Left renal cortex interstitium (tissue), 4 donors: Measurements from ENCODE around the gene ZBTB25. TPM values are rescaled to one million over a fixed set of nuclear protein-coding genes. Genes with fewer than 3 reads are reported as not detected.
A peak's percentile ranks its signal among the peaks of the same experiment; 100 is the strongest.

Experiments
- DNase-seq, 4 donors: peaks; one replicate each; pipeline ENCODE4 v3.0.0-alpha.2; 2013; ENCODE audit warnings: low read depth in 4 of 4, low spot score in 2 of 4, missing footprints in 1 of 4
- polyA plus RNA-seq, 4 donors: library from polyadenylated mRNA; unstranded; fragments of 120-200 nt; gene quantifications; one replicate each; pipeline ENCODE4 v1.2.1, GENCODE V29; 2013; ENCODE audit not compliant: insufficient read length in 4 of 4

ZBTB25 gene
- polyA plus RNA-seq, 4 donors, result 8.4 to 15.3 (median 11.6) TPM

DNA sequence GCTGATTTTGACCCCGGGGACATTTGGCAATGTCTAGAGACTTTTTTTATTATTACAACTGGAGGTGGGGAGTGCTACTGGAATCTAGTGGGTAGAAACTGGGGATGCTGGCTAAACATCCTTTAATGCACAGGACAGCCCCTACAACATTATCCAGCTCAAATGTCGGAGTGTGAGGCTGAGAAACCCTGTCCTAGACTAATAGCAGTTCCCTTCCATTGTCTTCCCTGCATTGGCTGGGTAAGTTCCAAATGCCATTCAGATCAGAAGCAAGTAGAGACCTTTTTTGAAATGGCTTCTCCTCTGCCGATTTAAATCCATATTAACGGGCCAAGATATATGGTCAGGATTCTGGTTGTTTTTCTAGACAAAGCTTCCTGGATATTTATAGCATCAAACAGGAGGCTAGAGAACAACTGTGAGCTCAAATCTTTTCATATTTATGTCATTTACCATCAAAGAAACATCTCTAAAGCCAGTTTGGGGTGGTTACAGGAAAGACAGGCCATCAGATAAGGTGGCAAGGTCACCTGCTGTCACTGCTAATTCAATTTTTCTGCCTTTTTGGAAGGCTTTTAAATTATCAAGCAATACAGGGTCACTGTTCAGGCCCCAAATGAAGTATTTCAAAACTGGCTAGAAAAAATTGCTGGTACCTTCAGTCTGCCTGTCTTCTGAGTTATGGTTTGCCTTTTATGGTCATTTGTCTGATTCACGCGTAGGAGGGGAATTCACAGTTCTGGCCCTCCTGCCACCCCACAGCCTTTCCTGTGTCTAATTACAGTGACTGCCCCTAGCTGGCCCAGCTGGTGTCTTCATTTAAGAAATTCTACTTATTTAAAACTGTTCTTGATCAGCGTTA, 58.4 kb downstream of the ZBTB25 start:
- DNase-seq, result peak in 1 of 4 donors; percentile 34

DNA sequence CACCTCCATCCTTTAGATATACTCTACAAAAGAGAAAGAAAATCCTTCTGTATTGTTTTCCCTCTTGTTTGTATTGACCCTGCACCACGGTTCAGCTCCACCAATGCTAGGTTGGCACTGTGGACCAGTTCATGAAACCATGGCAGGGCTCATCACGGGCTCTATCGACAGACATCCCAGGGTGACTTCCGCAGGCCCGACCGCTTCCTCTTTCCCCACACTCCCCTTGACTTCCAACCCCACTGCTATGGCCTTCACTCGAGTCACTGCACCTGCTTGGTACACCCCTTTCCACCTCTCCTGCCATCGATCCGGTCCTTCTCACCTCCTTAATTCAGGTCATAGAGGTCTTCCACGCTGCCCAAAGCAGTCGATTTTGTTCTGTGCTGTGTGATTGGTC, 59.5 kb downstream of the ZBTB25 start:
- no peak for DNase-seq

DNA sequence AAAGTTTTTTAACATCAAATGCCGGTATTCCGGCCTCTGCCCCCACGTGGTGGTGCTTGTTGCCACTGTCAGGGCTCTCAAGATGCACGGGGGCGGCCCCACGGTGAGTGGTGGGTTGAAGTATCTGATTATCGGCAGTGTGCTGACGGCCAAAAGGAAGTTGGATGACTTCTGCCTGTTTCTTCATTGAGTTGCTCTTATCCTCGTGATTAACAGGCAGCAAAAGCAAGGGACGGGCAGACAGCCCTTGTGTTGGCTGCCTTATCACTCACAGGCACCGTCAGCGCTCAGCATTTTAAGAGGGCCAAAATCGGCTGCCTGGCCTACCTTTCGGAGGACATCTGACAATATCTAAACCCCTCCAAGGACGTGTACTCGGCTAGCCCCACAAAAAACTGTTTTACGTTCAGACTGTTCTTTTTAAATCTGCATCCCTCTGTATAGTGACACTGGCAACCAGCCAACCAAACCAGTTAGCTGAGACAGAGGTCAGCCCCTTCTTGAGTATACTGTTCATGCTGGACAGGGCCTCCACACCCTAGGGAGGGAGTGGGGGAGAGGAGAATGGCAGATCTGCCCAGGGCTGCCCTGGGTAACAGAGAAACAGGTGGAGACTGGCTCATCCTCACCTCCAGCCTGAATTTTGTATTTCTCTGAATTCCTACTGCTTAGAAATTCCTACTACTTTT, 61.2 kb downstream of the ZBTB25 start:
- peak in 2 of 4 donors; percentile 34 for DNase-seq

DNA sequence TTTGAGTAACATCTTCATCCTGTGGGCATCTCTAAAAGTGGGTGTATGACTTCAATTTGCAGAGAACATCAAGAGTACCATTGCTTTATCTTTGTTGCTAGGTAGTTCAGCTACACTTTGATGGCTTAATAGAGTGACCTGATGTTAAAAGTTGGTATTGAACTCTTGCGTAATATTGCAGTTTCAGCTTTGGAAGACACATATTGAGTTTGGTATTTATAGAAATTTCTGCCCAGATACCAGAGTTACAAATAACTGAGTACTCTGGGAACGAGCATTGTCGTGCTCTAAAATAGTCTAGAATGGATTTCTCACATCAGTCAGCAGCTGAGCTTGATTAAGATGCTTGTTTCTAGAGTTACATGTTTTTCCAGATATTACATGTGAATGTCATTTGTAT, 63.1 kb downstream of the ZBTB25 start:
- no peak for DNase-seq

DNA sequence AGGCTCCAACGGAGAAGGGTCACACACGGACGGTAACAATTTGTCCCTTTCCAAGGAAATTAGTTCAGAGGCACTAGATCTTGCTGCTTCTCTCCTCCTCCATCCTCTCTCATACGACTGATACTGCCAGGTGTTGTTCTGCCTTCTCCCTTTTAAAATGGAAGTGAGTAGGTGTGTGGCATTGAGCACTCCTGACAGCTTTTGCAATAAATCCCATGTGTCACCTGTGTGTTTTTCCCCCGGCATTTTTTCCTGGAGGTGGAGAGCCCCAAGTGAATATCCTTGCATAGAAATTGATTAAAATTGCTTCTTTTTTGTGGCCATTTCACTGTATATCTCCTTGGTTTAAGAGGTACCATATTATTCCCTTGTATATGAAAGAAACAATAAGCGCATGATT, 64.5 kb downstream of the ZBTB25 start:
- DNase-seq, result no peak

DNA sequence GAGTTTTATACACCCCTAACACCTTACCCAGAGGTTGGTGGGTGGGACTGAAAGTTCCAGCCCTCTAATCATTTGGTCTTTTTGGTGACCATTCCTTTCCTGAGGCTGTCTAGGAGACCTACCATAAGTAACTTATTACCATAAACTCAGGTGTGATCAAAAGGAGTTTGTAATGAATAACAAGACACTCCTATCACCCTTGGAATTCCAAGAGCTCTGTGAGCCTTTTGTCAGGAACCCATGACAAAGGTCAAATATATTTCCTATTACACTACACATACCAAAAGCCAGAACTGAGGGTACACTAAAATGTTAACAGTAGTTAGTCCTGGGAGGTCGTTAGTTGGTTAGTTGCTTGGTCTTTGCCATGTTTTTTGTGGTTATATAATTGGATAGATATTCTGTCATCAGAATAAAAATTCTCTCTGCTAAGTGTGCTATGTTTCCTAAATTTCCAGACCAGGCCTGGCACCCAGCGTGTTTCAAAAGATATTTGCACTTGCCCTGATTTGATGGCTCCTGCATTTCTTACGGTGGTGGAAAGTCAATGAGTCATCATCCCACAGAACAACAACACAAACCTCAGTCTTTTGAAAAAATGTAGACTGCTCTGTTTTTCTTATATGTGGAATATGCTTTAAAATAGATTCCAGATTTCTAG, 65.3 kb downstream of the ZBTB25 start:
- DNase-seq, result peak in 1 of 4 donors; percentile 14

DNA sequence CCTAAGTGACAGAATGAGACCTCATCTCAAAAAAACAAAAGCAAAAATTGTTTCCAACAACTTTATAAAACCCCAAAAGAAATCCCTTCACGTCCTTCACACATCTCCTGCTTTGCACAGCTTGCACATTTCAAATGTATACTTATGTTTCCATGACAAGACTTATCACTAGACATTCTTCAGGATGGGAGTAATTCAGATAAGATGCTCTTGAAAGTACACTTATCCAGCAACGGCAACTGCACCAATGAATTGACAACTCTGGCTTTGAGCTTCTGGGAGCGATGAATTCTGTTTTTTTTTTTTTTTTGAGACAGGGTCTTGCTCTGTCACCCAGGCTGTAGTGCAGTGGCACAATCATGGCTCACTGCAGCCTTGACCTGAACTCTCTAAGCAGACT, 69.1 kb downstream of the ZBTB25 start:
- no peak for DNase-seq

DNA sequence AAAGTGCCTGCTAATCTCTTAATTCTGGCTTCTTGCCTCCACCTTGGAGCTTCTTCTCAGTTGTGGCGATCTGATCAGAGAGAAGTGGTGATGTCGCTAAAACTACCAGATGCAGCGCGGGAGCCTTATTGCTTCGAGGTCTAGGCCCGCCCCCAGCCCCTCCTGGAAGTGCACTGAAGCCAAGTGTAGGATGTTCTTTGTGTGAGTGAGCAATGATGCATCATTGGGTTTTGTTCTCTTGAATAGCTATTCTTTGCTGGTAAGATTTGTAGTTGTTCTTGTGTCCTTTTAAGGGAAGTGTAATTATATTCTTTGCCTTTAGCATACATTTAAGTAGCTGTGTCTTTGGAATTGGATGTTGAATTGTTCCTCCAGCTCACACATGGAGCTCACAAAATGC, 79.7 kb downstream of the ZBTB25 start:
- DNase-seq, result no peak

DNA sequence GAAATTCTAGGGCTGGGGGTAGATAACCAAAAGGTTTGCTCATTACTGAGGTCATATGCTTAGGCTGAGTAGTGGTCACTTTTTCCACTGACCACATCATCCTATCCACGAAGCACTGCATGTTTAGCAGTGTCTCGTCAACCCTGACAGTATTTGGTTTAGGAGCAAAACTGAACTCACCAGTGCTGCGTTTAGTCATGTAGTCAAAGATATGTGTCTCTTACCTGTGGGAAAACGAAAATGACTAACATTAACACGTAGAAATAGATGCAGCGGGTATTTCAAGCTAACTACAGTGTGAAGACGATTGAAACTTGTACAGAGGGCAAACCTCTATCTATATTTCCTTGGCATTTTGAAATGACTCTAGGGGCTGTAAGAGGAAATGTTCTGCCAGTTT, 80.9 kb downstream of the ZBTB25 start:
- DNase-seq, result no peak

DNA sequence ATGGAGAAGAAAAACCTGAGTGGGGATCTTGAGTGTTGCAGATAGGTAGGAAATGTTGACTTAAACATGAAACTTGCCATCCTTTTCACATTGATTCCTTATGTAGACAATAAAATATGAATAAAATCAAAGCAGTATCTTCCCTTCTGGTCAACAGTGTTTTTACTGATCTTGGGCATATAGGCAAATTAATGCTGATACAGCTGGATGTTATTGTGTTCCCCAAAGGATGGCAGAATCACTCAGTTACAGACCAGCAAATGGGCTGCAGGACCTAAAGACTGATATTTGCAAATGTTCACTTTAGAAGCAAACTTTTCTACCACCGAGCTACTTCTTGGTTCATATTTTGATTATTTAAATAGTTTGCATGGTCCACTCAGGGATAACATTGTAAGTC, 81.6 kb downstream of the ZBTB25 start:
- DNase-seq, result no peak

DNA sequence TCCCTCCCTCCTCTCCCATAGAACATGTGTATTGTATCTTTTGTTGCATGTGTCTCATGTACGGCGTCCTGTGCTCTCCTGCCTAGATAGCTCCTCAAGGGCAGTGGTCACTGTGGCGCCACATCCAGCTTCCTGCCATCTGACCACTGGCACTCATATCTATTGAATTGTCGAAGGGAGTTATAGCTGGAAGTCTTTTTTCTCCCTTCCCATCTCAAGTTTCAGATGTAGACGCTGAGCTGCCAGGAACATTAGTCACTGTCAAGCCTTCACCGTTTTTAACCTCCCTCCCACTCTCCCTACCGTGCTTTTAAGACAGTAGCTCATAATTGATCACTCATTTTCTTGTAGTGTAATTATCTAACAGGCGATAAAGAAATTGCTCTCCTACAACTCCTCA, 82.5 kb downstream of the ZBTB25 start:
- peak in 1 of 4 donors; percentile 28 for DNase-seq

DNA sequence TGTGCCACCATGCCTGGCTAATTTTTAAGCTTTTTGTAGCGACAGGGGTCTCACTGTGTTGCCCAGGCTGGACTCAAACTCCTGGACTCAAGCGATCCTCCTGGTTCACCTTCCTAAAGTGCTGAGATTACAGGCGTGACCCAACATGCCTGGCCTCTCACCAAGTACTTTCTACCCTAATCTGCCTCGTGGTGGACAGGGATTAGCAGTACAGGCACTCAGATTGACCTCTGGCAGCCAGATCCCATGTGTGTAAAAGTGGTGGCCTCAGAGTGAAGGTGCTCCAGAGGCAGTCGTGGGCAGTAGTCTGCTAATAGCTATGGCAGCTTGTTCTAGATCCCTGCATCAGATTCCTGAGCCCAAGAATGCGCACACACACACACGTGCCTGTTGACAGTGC, 84.6 kb downstream of the ZBTB25 start:
- no peak for DNase-seq

DNA sequence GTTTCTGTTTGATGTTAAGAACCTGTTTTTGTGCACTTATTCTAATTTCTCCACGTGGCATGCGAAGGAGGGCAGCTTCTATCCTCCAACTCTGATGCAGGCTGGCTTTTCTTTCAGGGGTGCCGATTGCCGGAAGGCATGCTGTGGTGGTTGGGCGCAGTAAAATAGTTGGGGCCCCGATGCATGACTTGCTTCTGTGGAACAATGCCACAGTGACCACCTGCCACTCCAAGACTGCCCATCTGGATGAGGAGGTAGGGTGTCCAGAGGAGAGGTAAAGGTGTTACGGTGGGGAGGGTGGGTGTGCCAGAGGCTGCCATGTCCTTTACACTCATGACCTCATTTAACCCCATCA, 85.9 kb downstream of the ZBTB25 start:
- DNase-seq, result no peak

DNA sequence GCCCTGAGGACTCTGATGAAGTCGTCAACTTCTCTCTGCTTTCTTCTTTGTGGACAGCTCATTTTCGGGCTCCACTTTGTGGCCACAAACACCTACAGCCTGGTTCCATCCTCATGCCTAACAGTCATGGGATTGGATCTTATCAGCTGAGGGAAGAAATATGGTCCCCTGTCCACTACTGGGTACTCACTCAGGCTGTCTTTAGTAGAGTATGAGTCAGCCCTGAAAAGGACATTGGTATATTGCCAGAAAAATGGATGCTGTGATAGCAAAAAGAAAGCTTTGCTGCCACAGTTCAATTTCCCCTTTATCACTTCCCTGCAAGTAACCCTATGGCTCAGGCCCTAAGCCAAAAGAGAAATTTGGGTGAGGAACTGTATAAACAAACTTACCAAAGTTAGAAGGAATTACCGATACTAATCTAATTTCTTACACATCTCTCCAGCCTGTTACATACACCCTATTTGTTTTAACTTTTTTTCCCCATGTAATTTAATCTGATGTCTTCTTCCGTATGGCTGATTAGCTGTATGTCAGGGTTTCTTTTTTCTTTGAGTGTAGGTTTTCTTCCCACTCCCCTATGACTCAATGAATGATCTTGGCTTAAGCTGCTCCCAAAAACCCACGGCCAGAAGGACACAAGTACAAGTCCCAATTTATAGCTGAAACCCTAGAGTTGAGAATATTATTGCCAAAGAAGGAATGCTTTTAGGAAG, 86.4 kb downstream of the ZBTB25 start:
- no peak for DNase-seq

DNA sequence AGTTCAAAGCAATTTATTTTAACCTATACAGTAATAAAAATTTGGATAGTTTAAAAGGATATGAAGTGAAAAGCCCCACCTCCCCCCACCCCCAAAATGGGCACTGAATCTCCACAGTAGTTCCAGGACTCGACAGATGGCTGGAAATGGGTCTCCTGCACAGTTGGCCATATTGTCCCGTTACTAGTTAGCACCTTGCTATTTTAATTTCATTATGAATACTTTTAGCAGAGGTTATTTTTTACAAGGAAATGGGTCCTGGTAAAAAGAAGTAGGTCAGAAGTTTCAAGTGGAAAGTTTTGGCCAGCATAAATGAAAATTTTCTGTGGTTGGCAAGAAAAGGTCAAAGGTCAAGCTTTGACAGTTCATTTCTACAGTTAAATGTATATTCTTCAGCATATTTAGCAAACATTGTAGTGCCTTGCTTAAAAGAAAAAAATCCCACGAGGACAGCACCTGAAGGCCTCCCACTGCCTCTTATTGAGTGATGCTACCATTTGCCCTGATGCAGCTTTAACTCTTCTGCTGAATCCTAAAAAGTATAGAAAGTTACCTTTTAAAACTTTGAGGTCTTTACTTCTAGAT, 87.2 kb downstream of the ZBTB25 start:
- DNase-seq, result no peak

DNA sequence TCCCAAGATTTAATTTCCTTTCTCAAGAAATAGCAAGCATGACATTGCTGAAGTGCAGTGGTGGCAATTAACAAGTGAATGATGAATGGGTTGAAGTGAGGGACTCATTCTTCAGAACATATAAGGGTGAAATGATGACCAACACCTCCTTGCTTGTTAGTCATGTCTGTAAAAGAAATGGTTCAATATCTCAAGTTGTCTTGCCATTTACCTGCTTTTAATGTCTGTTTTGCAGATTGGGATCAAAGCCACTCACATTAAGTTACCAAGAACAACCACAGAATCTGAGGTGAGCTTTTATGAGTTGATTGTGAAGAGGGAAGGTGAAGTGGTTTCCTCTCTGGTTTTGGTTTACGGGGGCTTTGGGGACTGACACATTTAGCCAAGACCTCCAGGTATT, 91.4 kb downstream of the ZBTB25 start:
- no peak for DNase-seq

DNA sequence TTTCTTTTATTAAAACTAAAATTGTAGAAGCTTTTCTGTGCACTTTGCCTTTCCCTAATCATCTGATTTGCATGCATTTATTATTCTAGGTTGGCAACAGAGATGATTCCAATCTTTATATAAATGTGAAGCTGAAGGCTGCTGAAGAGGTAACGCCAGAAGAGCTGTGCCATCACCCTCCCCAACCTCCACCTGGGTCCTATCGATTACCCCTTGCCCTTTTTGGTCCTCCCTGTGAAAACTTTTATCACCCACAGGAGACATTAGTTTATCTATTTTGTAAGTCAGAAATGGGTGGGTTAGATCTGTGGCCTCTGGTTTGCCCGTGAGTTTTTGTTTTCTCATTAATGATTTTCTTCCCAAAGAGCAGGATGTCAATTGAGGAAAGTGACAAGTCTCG, 92.6 kb downstream of the ZBTB25 start:
- no peak for DNase-seq

DNA sequence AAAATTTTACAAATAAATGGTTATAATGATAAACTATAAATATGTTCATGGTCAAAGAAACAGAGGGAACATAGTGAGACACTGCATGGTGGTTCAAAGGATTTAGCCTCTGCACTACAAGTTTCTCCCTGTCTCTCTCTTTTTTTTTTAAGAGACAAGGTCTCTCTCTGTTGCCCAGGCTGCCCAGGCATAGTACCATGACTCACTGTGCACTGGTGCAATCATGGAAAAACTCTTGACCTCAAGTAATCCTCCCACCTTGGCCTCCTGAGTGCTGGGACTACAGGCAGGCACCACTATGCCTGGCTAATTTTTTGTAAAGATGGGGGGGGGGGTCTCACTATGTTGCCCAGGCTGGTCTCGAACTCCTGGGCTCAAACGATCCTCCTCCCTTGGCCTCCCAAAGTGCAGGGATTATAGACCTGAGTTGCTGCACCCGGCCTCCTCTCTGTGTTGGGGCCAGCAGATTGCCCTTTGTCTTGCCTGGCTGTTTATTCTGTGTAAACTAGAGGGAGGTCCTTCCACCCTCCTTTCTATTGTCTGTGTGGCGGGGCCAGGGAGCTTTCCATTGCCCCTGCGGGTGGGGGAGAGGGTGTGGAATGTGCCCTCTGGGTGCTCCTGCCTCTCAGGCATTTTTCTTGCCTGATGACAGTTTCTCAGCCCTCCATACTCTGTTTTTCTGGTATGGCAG, 93.4 kb downstream of the ZBTB25 start:
- no peak for DNase-seq

DNA sequence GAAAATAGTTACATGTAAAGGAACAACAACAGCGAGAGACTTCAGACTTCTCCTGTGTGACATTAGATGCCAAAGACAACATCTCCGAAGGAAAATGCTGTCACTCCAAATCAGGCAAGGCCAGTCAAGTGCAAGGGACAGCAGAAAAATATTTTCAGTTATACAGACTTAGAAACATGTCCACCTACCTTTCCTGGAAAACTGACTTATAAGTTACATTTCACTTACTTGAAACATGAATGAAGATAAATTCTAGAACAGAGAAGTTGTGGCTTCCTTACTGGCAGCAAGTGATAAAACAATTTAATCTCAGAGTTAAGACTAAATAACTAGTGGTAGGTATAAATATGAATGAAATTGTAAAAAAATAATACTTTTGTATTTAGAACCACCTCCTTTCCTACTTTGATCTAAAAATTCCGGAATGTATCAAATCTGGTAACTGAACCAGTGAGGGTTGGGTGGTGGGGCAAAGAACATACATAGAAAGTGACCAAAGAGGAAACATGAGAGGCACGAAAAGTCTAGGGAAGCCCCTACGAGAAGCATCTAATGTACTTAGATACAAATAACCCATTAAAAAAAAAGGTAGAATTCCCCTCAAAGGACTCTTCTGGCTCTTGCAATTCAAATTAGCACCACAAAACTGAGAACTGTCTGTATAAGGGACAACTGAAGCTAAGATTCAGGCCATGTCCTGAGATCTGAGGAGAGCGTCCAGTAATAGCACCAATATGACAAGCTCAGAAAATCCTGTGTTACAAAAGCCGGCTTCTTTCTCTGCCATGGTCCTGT, 94.3 kb downstream of the ZBTB25 start:
- no peak for DNase-seq
